Esophagus muscularis mucosa (tissue), 4 donors: ENCODE measurements around the gene DAD1. TPM values are rescaled to one million over a fixed set of nuclear protein-coding genes. Genes with fewer than 3 reads are reported as not detected.

Experiments
- DNase-seq: peaks from one replicate; pipeline ENCODE4 v3.0.0-alpha.2; 2017; ENCODE audit errors: extremely low spot score
- H3K27ac ChIP-seq, 4 donors: fragments of 200-600 bp; sonication (generic); replicated peaks in 1 of 4; 1 replicate in 3 of 4; 2 replicates in 1 of 4; pipeline ENCODE4 v1.5.1; 2016 to 2019; ENCODE audit warnings: mild to moderate bottlenecking in 1 of 4
- H3K27me3 ChIP-seq, 4 donors: fragments of 200-600 bp; sonication (generic); one replicate each; pipeline versions ENCODE4 v1.5.1 to v1.6.0; 2016 to 2019
- H3K36me3 ChIP-seq, 4 donors: fragments of 200-600 bp; sonication (generic); one replicate each; pipeline ENCODE4 v1.5.1; 2016 to 2019
- H3K4me1 ChIP-seq, 4 donors: fragments of 200-600 bp; sonication (generic); one replicate each; pipeline ENCODE4 v1.5.1; 2016 to 2019
- H3K4me3 ChIP-seq, 4 donors: fragments of 200-600 bp; sonication (generic); 1 replicate in 2 of 4; 2 replicates in 2 of 4; pipeline ENCODE4 v1.5.1; 2016 to 2019; ENCODE audit warnings: mild to moderate bottlenecking in 4 of 4, moderate library complexity in 1 of 4
- H3K9me3 ChIP-seq, 4 donors: fragments of 200-600 bp; sonication (generic); 1 replicate in 3 of 4; 2 replicates in 1 of 4; pipeline ENCODE4 v1.5.1; 2016 to 2019
- CTCF ChIP-seq, 3 experiments: fragments of 200-600 bp in 2 of 3; fragments of 450-650 bp in 1 of 3; sonication (generic) in 2 of 3; IDR thresholded peaks; one replicate each; pipeline ENCODE4 v1.5.1; 2017 to 2019; ENCODE audit warnings: antibody characterized with exemption in 3 of 3, mild to moderate bottlenecking in 2 of 3, moderate library complexity in 1 of 3
- EP300 ChIP-seq: sonication (generic); formaldehyde crosslinking; IDR thresholded peaks from one replicate; pipeline ENCODE4 v1.6.1; 2017; ENCODE audit warnings: antibody characterized with exemption
- POLR2A ChIP-seq: fragments of 450-650 bp; IDR thresholded peaks from one replicate; pipeline ENCODE4 v1.6.1; 2017; ENCODE audit warnings: antibody characterized with exemption, moderate library complexity, mild to moderate bottlenecking, low read depth
- POLR2AphosphoS5 ChIP-seq, 2 donors: sonication (generic); formaldehyde crosslinking; IDR thresholded peaks; one replicate each; pipeline ENCODE4 v1.6.1; 2017; ENCODE audit warnings: antibody characterized with exemption in 2 of 2
- WGBS: methylation state at CpG from one replicate; pipeline ENCODE4 v1.1.5; 2018; 5-methylcytosine and 5-hydroxymethylcytosine counted together
- intact Hi-C: fragments of 100-400 bp; cut with DNase I; formaldehyde crosslinking; loops from one replicate; pipeline ENCODE4 v1.15.1; 2023
- total RNA-seq, 4 donors: library from RNA; depleted of rRNA; stranded (reverse); fragments of >200 nt; gene quantifications; one replicate each; pipeline versions ENCODE4 v1.1.0 to v1.2.1, GENCODE V29; 2016

The DAD1 gene
- total RNA-seq, 4 donors from 2014 or later, result 118 to 154 (median 131) TPM

GRCh38 chr14:22596354-22596879 is 7.4 kb upstream of the DAD1 start:
- H3K4me3 ChIP-seq, result no peak overlapping the region
- TF ChIP-seq EP300 (no peak), POLR2A (no peak), CTCF (IDR thresholded peaks at IDR 0.05) (no peak), POLR2AphosphoS5 (IDR thresholded peaks at IDR 0.05) (no peak)
- intact Hi-C loops, result no loop called here
- no peak for DNase-seq
- H3K36me3 ChIP-seq, result peaks cover under 1 to 1% (median 1%) of the 10 kb centered on the region in 4 donors
- H3K4me1 ChIP-seq, result peaks cover 16 to 36% (median 30%) of the 10 kb centered on the region in 4 donors
- no peaks in the 10 kb centered on the region for H3K9me3 ChIP-seq
- H3K27me3 ChIP-seq, result no peaks in the 10 kb centered on the region
- WGBS, result 89% methylated on average over 3 of the region's 3 CpGs
- no peak overlapping the region for H3K27ac ChIP-seq

GRCh38 chr14:22594156-22594716 is 5.2 kb upstream of the DAD1 start:
- H3K27ac ChIP-seq, result no peak overlapping the region
- H3K4me1 ChIP-seq, result peaks cover 8 to 23% (median 20%) of the 10 kb centered on the region in 4 donors
- WGBS, result 48% methylated on average over 4 of the region's 4 CpGs
- no peaks in the 10 kb centered on the region for H3K9me3 ChIP-seq
- DNase-seq, result no peak
- no peaks in the 10 kb centered on the region for H3K27me3 ChIP-seq
- no peak for TF ChIP-seq POLR2AphosphoS5 (IDR thresholded peaks at IDR 0.05)
- no peak for TF ChIP-seq POLR2A
- TF ChIP-seq EP300, result no peak
- no peak for TF ChIP-seq CTCF (IDR thresholded peaks at IDR 0.05)
- no peak overlapping the region for H3K4me3 ChIP-seq
- no peaks in the 10 kb centered on the region for H3K36me3 ChIP-seq
- intact Hi-C loops, result no loop called here

GRCh38 chr14:22593601-22594000 is 4.6 kb upstream of the DAD1 start:
- 84% methylated on average over 2 of the region's 2 CpGs for WGBS
- DNase-seq, result no peak
- Histone ChIP-seq H3K27ac (no peak overlapping the region), H3K36me3 (no peaks in the 10 kb centered on the region), H3K4me1 (peaks cover 4 to 17% (median 15%) of the 10 kb centered on the region in 4 donors), H3K27me3 (no peaks in the 10 kb centered on the region), H3K4me3 (no peak overlapping the region), H3K9me3 (no peaks in the 10 kb centered on the region)
- intact Hi-C loops, result no loop called here
- TF ChIP-seq CTCF (IDR thresholded peaks at IDR 0.05) (no peak), POLR2A (no peak), POLR2AphosphoS5 (IDR thresholded peaks at IDR 0.05) (no peak), EP300 (no peak)

DNA sequence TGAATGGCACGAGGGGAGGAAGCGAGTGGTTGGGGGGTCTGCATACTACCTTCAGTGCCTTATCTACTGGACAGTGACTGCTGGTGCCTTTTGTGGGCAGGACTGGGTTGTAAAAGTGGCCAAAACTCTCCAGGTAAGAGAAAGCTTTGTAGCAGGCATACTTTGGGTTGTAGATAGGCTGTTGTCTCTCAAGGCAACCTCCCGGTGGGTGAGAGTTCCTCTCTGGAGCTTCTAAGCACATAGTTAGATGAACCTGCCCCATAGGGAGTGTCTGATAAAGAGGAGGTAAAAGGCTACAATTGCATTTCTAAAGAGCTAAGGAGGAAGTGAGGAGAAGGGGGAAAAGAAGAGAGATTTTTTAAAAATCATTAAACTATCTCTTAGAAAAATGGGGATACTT is 4.2 kb upstream of the DAD1 start:
- intact Hi-C loops, result no loop called here
- 52% methylated on average over 3 of the region's 3 CpGs for WGBS

More for the DNA sequence above, 4.2 kb upstream of the DAD1 start:
- no peaks in the 10 kb centered on the region for H3K27me3 ChIP-seq
- DNase-seq, result no peak
- no peak overlapping the region for H3K4me3 ChIP-seq
- H3K36me3 ChIP-seq, result no peaks in the 10 kb centered on the region
- H3K27ac ChIP-seq, result no peak overlapping the region
- TF ChIP-seq POLR2AphosphoS5 (IDR thresholded peaks at IDR 0.05) (no peak), CTCF (IDR thresholded peaks at IDR 0.05) (no peak), POLR2A (no peak), EP300 (no peak)
- peaks cover 8 to 21% (median 18%) of the 10 kb centered on the region in 4 donors for H3K4me1 ChIP-seq
- H3K9me3 ChIP-seq, result no peaks in the 10 kb centered on the region
